HG03378 (cell line): ENCODE data around the gene CCDC160.
"Not testable (repeated sequence)": the region's sequence is repeated elsewhere in the genome, so short reads cannot be mapped to it uniquely, and the experiment has no call there.

ENCODE experiments used
- ATAC-seq: cut with Tn5 transposase; IDR thresholded peaks from one replicate; pipeline ENCODE4 v1.9.1; 2021; ENCODE audit warnings: mild to moderate bottlenecking, moderate library complexity; ENCODE audit not compliant: unreplicated experiment

Gene CCDC160

GRCh38 chrX:134236626-134237614 lies at the start of gene CCDC160:
Gene CCDC160 (plus strand): TSS chrX:134237182. CDS start chrX:134244801, 7,619 bp downstream.
- no peak for ATAC-seq

- ATAC-seq, result no peak
Observed at GRCh38 chrX:134191281-134191680, 45.7 kb upstream of the CCDC160 start.

GRCh38 chrX:134194915-134195314 lies 42.1 kb upstream of the CCDC160 start:
- no peak for ATAC-seq

GRCh38 chrX:134202561-134202960 lies 34.4 kb upstream of the CCDC160 start:
- no peak for ATAC-seq

- ATAC-seq, result no peak
Observed at GRCh38 chrX:134206221-134206620, 30.8 kb upstream of the CCDC160 start.

GRCh38 chrX:134210465-134210864 lies 26.5 kb upstream of the CCDC160 start:
- no peak for ATAC-seq

GRCh38 chrX:134235236-134235635 lies 1.7 kb upstream of the CCDC160 start:
- no peak for ATAC-seq

- not testable (repeated sequence) for ATAC-seq
Observed at GRCh38 chrX:134238144-134238543, 1.2 kb downstream of the CCDC160 start.

GRCh38 chrX:134239016-134239415 lies 2.0 kb downstream of the CCDC160 start:
- no peak for ATAC-seq

- ATAC-seq, result no peak
Observed at GRCh38 chrX:134240209-134240608, 3.2 kb downstream of the CCDC160 start.

- no peak for ATAC-seq
Observed at GRCh38 chrX:134241960-134242619, 5.1 kb downstream of the CCDC160 start.

- no peak for ATAC-seq
Observed at GRCh38 chrX:134244043-134244442, 7.1 kb downstream of the CCDC160 start.

GRCh38 chrX:134246282-134246681 lies 9.3 kb downstream of the CCDC160 start:
- no peak for ATAC-seq

GRCh38 chrX:134247492-134247891 lies 10.5 kb downstream of the CCDC160 start:
- no peak for ATAC-seq

GRCh38 chrX:134249241-134249640 lies 12.3 kb downstream of the CCDC160 start:
- no peak for ATAC-seq

- ATAC-seq, result no peak
Observed at GRCh38 chrX:134251241-134251640, 14.3 kb downstream of the CCDC160 start.

GRCh38 chrX:134254511-134254910 lies 17.5 kb downstream of the CCDC160 start:
- no peak for ATAC-seq

GRCh38 chrX:134255555-134255954 lies 18.6 kb downstream of the CCDC160 start:
- ATAC-seq, result no peak

- ATAC-seq, result no peak
Observed at GRCh38 chrX:134256684-134257083, 19.7 kb downstream of the CCDC160 start.

- ATAC-seq, result no peak
Observed at GRCh38 chrX:134258202-134258601, 21.2 kb downstream of the CCDC160 start.

GRCh38 chrX:134285934-134286333 lies 49.0 kb downstream of the CCDC160 start:
- ATAC-seq, result not testable (repeated sequence)

- ATAC-seq, result no peak
Observed at GRCh38 chrX:134287346-134287745, 50.4 kb downstream of the CCDC160 start.
